B cell (primary cell): ENCODE measurements around the gene KLHL1. TPM values are rescaled to one million over a fixed set of nuclear protein-coding genes. Genes with fewer than 3 reads are reported as not detected.

Source experiments
- ATAC-seq: fragments of 200-7000 bp; cut with Tn5 transposase; one replicate; pipeline ENCODE4 v1.10.0; 2021; ENCODE audit warnings: low read depth, mild to moderate bottlenecking, moderate number of reproducible peaks, moderate library complexity
- CTCF ChIA-PET: fragments of 350-600 bp; sonication (Branson Sonifier 250); formaldehyde crosslinking; loops from one replicate; lab custom pipeline; 2021; ENCODE audit warnings: antibody characterized with exemption, inconsistent platforms; lab: Charles Lee
- POLR2A ChIA-PET: fragments of 350-600 bp; sonication (Branson Sonifier 250); formaldehyde crosslinking; loops from one replicate; lab custom pipeline; 2021; ENCODE audit warnings: antibody characterized with exemption; lab: Charles Lee
- DNase-seq: peaks from one replicate; pipeline ENCODE4 v3.0.0; 2013
- H2AFZ ChIP-seq: 2 replicates; pipeline ENCODE4 v1.6.1; 2012; ENCODE audit warnings: mild to moderate bottlenecking, low read depth, low read length; ENCODE audit not compliant: insufficient read depth, poor library complexity, severe bottlenecking
- H3K27ac ChIP-seq, 2 donors: 1 replicate in 1 of 2; 2 replicates in 1 of 2; pipeline ENCODE4 v1.5.1; 2012 to 2013; ENCODE audit warnings: low read length in 2 of 2, mild to moderate bottlenecking in 2 of 2, moderate library complexity in 1 of 2
- H3K27me3 ChIP-seq, 4 experiments: fragments of 200-600 bp in 1 of 4; sonication (generic) in 1 of 4; replicated peaks in 1 of 4; 1 replicate in 2 of 4; 2 replicates in 2 of 4; pipeline versions ENCODE4 v1.6.1 to v1.7.0; 2013 to 2016; ENCODE audit warnings: low read length in 3 of 4, mild to moderate bottlenecking in 2 of 4, mixed read lengths in 1 of 4, moderate library complexity in 1 of 4; ENCODE audit not compliant: insufficient read depth in 4 of 4, control insufficient read depth in 3 of 4; ENCODE audit errors: control extremely low read depth in 1 of 4
- H3K36me3 ChIP-seq, 2 experiments: replicated peaks in 1 of 2; 1 replicate in 1 of 2; 2 replicates in 1 of 2; pipeline versions ENCODE4 v1.6.1 to v1.7.1; 2013; ENCODE audit warnings: low read length in 1 of 2; ENCODE audit not compliant: insufficient read depth in 2 of 2, control insufficient read depth in 1 of 2; ENCODE audit errors: control extremely low read depth in 1 of 2, extremely low read depth in 1 of 2
- H3K4me1 ChIP-seq, 2 donors: fragments of 200-600 bp in 1 of 2; sonication (generic) in 1 of 2; 1 replicate in 1 of 2; 2 replicates in 1 of 2; pipeline versions ENCODE4 v1.5.1 to v1.6.1; 2013 to 2017; ENCODE audit warnings: low read length in 2 of 2; ENCODE audit not compliant: control insufficient read depth in 2 of 2, insufficient read depth in 2 of 2
- H3K4me2 ChIP-seq: replicated peaks from 2 replicates; pipeline ENCODE3; 2012; ENCODE audit warnings: mild to moderate bottlenecking, low read depth, low read length; ENCODE audit not compliant: poor library complexity, severe bottlenecking
- H3K4me3 ChIP-seq, 5 experiments: fragments of 200-600 bp in 1 of 5; sonication (generic) in 1 of 5; 1 replicate in 3 of 5; 2 replicates in 2 of 5; pipeline versions ENCODE4 v1.5.1 to v1.7.0; 2011 to 2016; ENCODE audit warnings: low read length in 4 of 5, mild to moderate bottlenecking in 4 of 5, low read depth in 2 of 5, control low read depth in 1 of 5, moderate library complexity in 1 of 5; ENCODE audit not compliant: insufficient read depth in 1 of 5; ENCODE audit errors: control extremely low read depth in 1 of 5, extremely low read depth in 1 of 5
- H3K79me2 ChIP-seq: fragments of 200-600 bp; sonication (generic); one replicate; pipeline ENCODE4 v1.6.0; 2016; ENCODE audit warnings: low read length; ENCODE audit not compliant: control insufficient read depth, insufficient read depth
- H3K9ac ChIP-seq: fragments of 200-600 bp; sonication (generic); 2 replicates; pipeline ENCODE4 v1.6.1; 2017; ENCODE audit warnings: mild to moderate bottlenecking, low read length, moderate library complexity
- H3K9me3 ChIP-seq, 3 donors: one replicate each; pipeline versions ENCODE4 v1.6.1 to v1.7.1; 2013; ENCODE audit warnings: low read length in 2 of 3; ENCODE audit not compliant: control insufficient read depth in 2 of 3, insufficient read depth in 1 of 3; ENCODE audit errors: control extremely low read depth in 1 of 3
- H4K20me1 ChIP-seq: 2 replicates; pipeline ENCODE4 v1.6.0; 2012; ENCODE audit warnings: mild to moderate bottlenecking, low read length; ENCODE audit not compliant: insufficient read depth, control insufficient read depth, poor library complexity, severe bottlenecking
- H3K27ac Mint-ChIP-seq: one replicate; pipeline ENCODE4 v1.8.0; 2021; ENCODE audit warnings: mixed read lengths
- H3K27me3 Mint-ChIP-seq: one replicate; pipeline ENCODE4 v1.8.0; 2021; ENCODE audit warnings: mixed read lengths
- H3K4me1 Mint-ChIP-seq: one replicate; pipeline ENCODE4 v1.8.0; 2021; ENCODE audit warnings: mixed read lengths
- H3K4me3 Mint-ChIP-seq: one replicate; pipeline ENCODE4 v1.8.0; 2021; ENCODE audit warnings: mixed read lengths
- H3K9me3 Mint-ChIP-seq: one replicate; pipeline ENCODE4 v1.8.0; 2022; ENCODE audit warnings: mixed read lengths; ENCODE audit not compliant: insufficient read depth
- CTCF ChIP-seq: fragments of 200-600 bp; IDR thresholded peaks from one replicate; pipeline ENCODE4 v1.8.0; 2022; ENCODE audit warnings: antibody characterized with exemption, mild to moderate bottlenecking
- EZH2 ChIP-seq: IDR thresholded peaks from 2 replicates; pipeline ENCODE4 v1.6.1; 2012; ENCODE audit warnings: borderline replicate concordance, low read depth, mild to moderate bottlenecking, moderate library complexity, low read length; ENCODE audit not compliant: insufficient read depth, poor library complexity, severe bottlenecking
- WGBS: methylation state at CpG from one replicate; pipeline ENCODE4 v1.1.5; 2013; ENCODE audit warnings: missing lambda C conversion rate; ENCODE audit not compliant: insufficient coverage; 5-methylcytosine and 5-hydroxymethylcytosine counted together
- intact Hi-C: fragments of 100-400 bp; cut with micrococcal nuclease; formaldehyde crosslinking; loops from one replicate; pipeline ENCODE4 v1.10.0; 2022
- polyA plus RNA-seq: library from polyadenylated mRNA; depleted of rRNA; stranded (reverse); fragments of >200 nt; gene quantifications from 2 replicates; pipeline ENCODE4 v1.2.3, GENCODE V29; 2012
- total RNA-seq, 2 donors: library from RNA; stranded (reverse); fragments of 120-200 nt in 1 of 2; gene quantifications; 1 replicate in 1 of 2; 2 replicates in 1 of 2; pipeline versions ENCODE4 v1.2.3 to v1.2.4, GENCODE V29; 2013 to 2022

The KLHL1 gene
- total and polyA plus RNA-seq, 2 donors (not counting 1 experiment from before 2014, with no cell fraction given): not detected

GRCh38 chr13:69959046-69959445 is 149.2 kb downstream of the KLHL1 start:
- Histone ChIP-seq H3K36me3 (no peaks in the 10 kb centered on the region), H2AFZ (no peak overlapping the region), H3K79me2 (no peaks in the 10 kb centered on the region), H4K20me1 (no peaks in the 10 kb centered on the region), H3K9me3 (peaks cover 0 to 2% (median 0%) of the 10 kb centered on the region in 3 donors), H3K27me3 (no peaks in the 10 kb centered on the region), H3K4me1 (no peaks in the 10 kb centered on the region), H3K27ac (no peak overlapping the region), H3K4me3 (no peak overlapping the region), H3K4me2 (no peak overlapping the region), H3K9ac (no peak overlapping the region)
- intact Hi-C loops: no loop called here
- CTCF ChIA-PET: no interaction called here
- DNase-seq (no peak), ATAC-seq (no peak)
- Mint-ChIP-seq H3K27me3 (no peaks in the 10 kb centered on the region), H3K4me3 (no peak overlapping the region), H3K4me1 (no peaks in the 10 kb centered on the region), H3K9me3 (no peaks in the 10 kb centered on the region), H3K27ac (no peak overlapping the region)
- TF ChIP-seq EZH2: no peak
- no peak for TF ChIP-seq CTCF
- POLR2A ChIA-PET: no interaction called here
- WGBS: 93% methylated on average over 1 of the region's 2 CpGs

- H3K27me3 Mint-ChIP-seq: no peaks in the 10 kb centered on the region
- Histone ChIP-seq H4K20me1 (no peaks in the 10 kb centered on the region), H3K4me1 (no peaks in the 10 kb centered on the region), H3K4me2 (no peak overlapping the region), H3K36me3 (no peaks in the 10 kb centered on the region), H3K4me3 (no peak overlapping the region), H3K79me2 (no peaks in the 10 kb centered on the region), H3K9me3 (no peaks in the 10 kb centered on the region), H3K27me3 (no peaks in the 10 kb centered on the region), H3K27ac (no peak overlapping the region), H3K9ac (no peak overlapping the region), H2AFZ (no peak overlapping the region)
- POLR2A ChIA-PET: no interaction called here
- H3K9me3 Mint-ChIP-seq: no peaks in the 10 kb centered on the region
- H3K27ac Mint-ChIP-seq: no peak overlapping the region
- CTCF ChIA-PET: no interaction called here
- no peaks in the 10 kb centered on the region for H3K4me1 Mint-ChIP-seq
- ATAC-seq (no peak), DNase-seq (no peak)
- no peak for TF ChIP-seq EZH2
- no peak for TF ChIP-seq CTCF
- no peak overlapping the region for H3K4me3 Mint-ChIP-seq
- WGBS: no CpG with 5 or more reads among the region's 5 CpGs
- intact Hi-C loops: no loop called here
Observed at GRCh38 chr13:69956839-69957238, 151.4 kb downstream of the KLHL1 start.
